GM12878 (cell line): ENCODE measurements around the gene PFKP. TPM values are rescaled to one million over a fixed set of nuclear protein-coding genes. Genes with fewer than 3 reads are reported as not detected.

Experiments used
- ATAC-seq: fragments of 200-7000 bp; cut with Tn5 transposase; 3 replicates; pipeline ENCODE4 v1.9.1; 2020; ENCODE audit warnings: mild to moderate bottlenecking, moderate library complexity
- BruUV-seq: library from RNA; stranded (reverse); fragments of 400-500 nt; replicated peaks from 2 replicates; lab custom pipeline; 2021; lab: Mats Ljungman, UMichigan
- CTCF ChIA-PET: fragments of 300-600 bp; sonication (Branson Sonifier 250); formaldehyde crosslinking; extraction: SDS; loops from one replicate; lab custom pipeline; 2021; ENCODE audit warnings: inconsistent platforms; lab: Yijun Ruan, JAX
- POLR2A ChIA-PET: fragments of 350-600 bp; formaldehyde crosslinking; extraction: SDS; loops from one replicate; lab custom pipeline; 2021; ENCODE audit warnings: inconsistent platforms; lab: Charles Lee
- RAD21 ChIA-PET: fragments of 300-600 bp; sonication (Branson Sonifier 250); formaldehyde crosslinking; loops from one replicate; lab custom pipeline; 2023; ENCODE audit warnings: antibody characterized with exemption; ENCODE audit not compliant: unreplicated experiment; lab: Charles Lee
- SMC1A ChIA-PET: fragments of 300-600 bp; sonication (Branson Sonifier 250); formaldehyde crosslinking; loops from one replicate; lab custom pipeline; 2023; ENCODE audit not compliant: unreplicated experiment, uncharacterized antibody; lab: Charles Lee
- DNase-seq: peaks from one replicate; pipeline ENCODE4 v3.0.0-alpha.2; 2011; ENCODE audit warnings: low read depth, low spot score
- FAIRE-seq: peaks from 3 replicates; lab custom pipeline; 2011; peaks lifted over from hg19 to GRCh38; lab: Jason Lieb, UNC
- H2AFZ ChIP-seq: 2 replicates; pipeline ENCODE4 v1.6.0; 2011; ENCODE audit warnings: low read depth, low read length, control low read depth; ENCODE audit not compliant: control insufficient read depth
- H3K27ac ChIP-seq: 2 replicates; pipeline ENCODE4 v1.5.1; 2011; ENCODE audit warnings: control low read depth; ENCODE audit not compliant: control insufficient read depth, insufficient read depth
- H3K27me3 ChIP-seq, 2 experiments: replicated peaks in 1 of 2; 2 replicates each; pipeline versions ENCODE4 v1.6.0 to v1.6.1; 2011; ENCODE audit warnings: low read length in 1 of 2; ENCODE audit not compliant: control insufficient read depth in 2 of 2, insufficient read depth in 2 of 2
- H3K36me3 ChIP-seq, 2 experiments: 2 replicates each; pipeline ENCODE4 v1.5.1; 2011; ENCODE audit warnings: low read length in 1 of 2; ENCODE audit not compliant: control insufficient read depth in 2 of 2, insufficient read depth in 2 of 2
- H3K4me1 ChIP-seq: 2 replicates; pipeline ENCODE4 v1.6.1; 2011; ENCODE audit warnings: mild to moderate bottlenecking, low read length, moderate library complexity, mixed read lengths; ENCODE audit not compliant: control insufficient read depth, insufficient read depth
- H3K4me2 ChIP-seq: 2 replicates; pipeline ENCODE4 v1.6.0; 2011; ENCODE audit warnings: control low read depth; ENCODE audit not compliant: control insufficient read depth, insufficient read depth
- H3K4me3 ChIP-seq: fragments of 200-600 bp; sonication (generic); 2 replicates; pipeline ENCODE4 v1.5.1; 2016
- H3K79me2 ChIP-seq: 2 replicates; pipeline ENCODE4 v1.6.0; 2011; ENCODE audit warnings: low read length; ENCODE audit not compliant: control insufficient read depth, insufficient read depth
- H3K9ac ChIP-seq: 2 replicates; pipeline ENCODE4 v1.8.0; 2011; ENCODE audit warnings: low read length, control low read depth, mixed read lengths; ENCODE audit not compliant: control insufficient read depth, insufficient read depth
- H3K9me3 ChIP-seq: replicated peaks from 3 replicates; pipeline ENCODE4 v1.5.1; 2011; ENCODE audit warnings: mild to moderate bottlenecking, low read length; ENCODE audit not compliant: control insufficient read depth, insufficient read depth
- H4K20me1 ChIP-seq: 2 replicates; pipeline ENCODE4 v1.6.0; 2011; ENCODE audit not compliant: control insufficient read depth, insufficient read depth
- CREM ChIP-seq: IDR thresholded peaks from 2 replicates; pipeline ENCODE4 v1.6.1; 2014; ENCODE audit warnings: antibody characterized with exemption, low read depth
- EGR1 ChIP-seq, 2 experiments: IDR thresholded peaks; 1 replicate in 1 of 2; 2 replicates in 1 of 2; pipeline ENCODE4 v1.6.1; 2011 to 2012; ENCODE audit warnings: low read depth in 2 of 2, low read length in 2 of 2, borderline replicate concordance in 1 of 2, mild to moderate bottlenecking in 1 of 2, moderate library complexity in 1 of 2
- HDAC2 ChIP-seq: fragments of 200-600 bp; sonication (generic); IDR thresholded peaks from 2 replicates; pipeline ENCODE4 v1.6.1; 2017
- HDGF ChIP-seq: fragments of 450-650 bp; IDR thresholded peaks from 2 replicates; pipeline ENCODE4 v1.6.1; 2016; ENCODE audit warnings: antibody characterized with exemption
- NFXL1 ChIP-seq: fragments of 450-650 bp; IDR thresholded peaks from 2 replicates; pipeline ENCODE4 v1.6.1; 2017; ENCODE audit warnings: antibody characterized with exemption, mild to moderate bottlenecking, borderline replicate concordance
- NFYB ChIP-seq: IDR thresholded peaks from 2 replicates; pipeline ENCODE4 v1.6.1; 2011; ENCODE audit warnings: low read depth, mild to moderate bottlenecking, low read length, improper control_type of control experiment, moderate library complexity; ENCODE audit not compliant: insufficient read depth
- POU2F2 ChIP-seq: IDR thresholded peaks from 3 replicates; pipeline ENCODE4 v1.6.1; 2011; ENCODE audit warnings: low read depth, mild to moderate bottlenecking, low read length, borderline replicate concordance
- SMAD5 ChIP-seq: IDR thresholded peaks from 2 replicates; pipeline ENCODE4 v1.6.1; 2016; ENCODE audit warnings: antibody characterized with exemption, low read depth
- SMC3 ChIP-seq: IDR thresholded peaks from 2 replicates; pipeline ENCODE4 v1.6.1; 2011; ENCODE audit warnings: low read length, improper control_type of control experiment, borderline replicate concordance
- SP1 ChIP-seq: IDR thresholded peaks from one replicate; pipeline ENCODE4 v1.6.1; 2011; ENCODE audit warnings: low read depth, low read length
- TARDBP ChIP-seq: IDR thresholded peaks from 2 replicates; pipeline ENCODE4 v1.6.1; 2016; ENCODE audit warnings: borderline replicate concordance
- ZNF217 ChIP-seq: fragments of 450-650 bp; IDR thresholded peaks from 2 replicates; pipeline ENCODE4 v1.6.1; 2017; ENCODE audit warnings: antibody characterized with exemption, mild to moderate bottlenecking
- WGBS: methylation state at CpG from one replicate; pipeline ENCODE4 v1.1.6; 2016; ENCODE audit warnings: low lambda C conversion rate; ENCODE audit not compliant: insufficient replicate concordance, insufficient coverage; ENCODE audit errors: missing lambda C conversion rate; 5-methylcytosine and 5-hydroxymethylcytosine counted together
- in situ Hi-C: fragments of 300-500 bp; cut with MboI; formaldehyde crosslinking; loops from 9 replicates; pipeline ENCODE4 v1.14.3; 2018; ENCODE audit warnings: mixed read lengths
- intact Hi-C: fragments of 100-400 bp; cut with micrococcal nuclease; formaldehyde crosslinking; loops from one replicate; pipeline ENCODE4 v1.14.2; 2022; ENCODE audit not compliant: unreplicated experiment
- polyA plus RNA-seq, 11 experiments: library from polyadenylated mRNA; depleted of rRNA in 4 of 11; unstranded in 6 of 11; stranded (reverse) in 5 of 11; fragments of >200 nt; fragmentation: Nextera tagmentation in 4 of 11; fragmentation: Illumina TruSeq in 1 of 11; extraction: Ambion mirVana in 4 of 11; extraction: Trizol in 1 of 11; gene quantifications; 1 replicate in 1 of 11; 2 replicates in 10 of 11; pipeline versions ENCODE4 v1.2.1 to v1.2.3, GENCODE V29; 2011 to 2016; ENCODE audit warnings: inconsistent platforms in 2 of 11, missing spikeins in 2 of 11, low read depth in 1 of 11
- total RNA-seq, 4 experiments: library from RNA; depleted of rRNA in 3 of 4; stranded (reverse); fragments of >200 nt in 3 of 4; fragmentation: Illumina TruSeq in 1 of 4; extraction: Trizol in 1 of 4; gene quantifications; 2 replicates each; pipeline versions ENCODE4 v1.2.1 to v1.2.3, GENCODE V29; 2013 to 2021
- TF ChIP-seq, protein P1 (sequence below): IDR thresholded peaks from 2 replicates; pipeline ENCODE4 v1.6.1; 2011; ENCODE audit warnings: borderline replicate concordance, low read depth, mild to moderate bottlenecking, moderate library complexity, low read length; ENCODE audit not compliant: insufficient read depth, poor library complexity, severe bottlenecking

The PFKP gene
- total and polyA plus RNA-seq, 10 of the 15 experiments (the other 5 are each of a cell fraction or from before 2014, with no cell fraction given) = 27.0 to 145 (median 95.7) TPM

DNA sequence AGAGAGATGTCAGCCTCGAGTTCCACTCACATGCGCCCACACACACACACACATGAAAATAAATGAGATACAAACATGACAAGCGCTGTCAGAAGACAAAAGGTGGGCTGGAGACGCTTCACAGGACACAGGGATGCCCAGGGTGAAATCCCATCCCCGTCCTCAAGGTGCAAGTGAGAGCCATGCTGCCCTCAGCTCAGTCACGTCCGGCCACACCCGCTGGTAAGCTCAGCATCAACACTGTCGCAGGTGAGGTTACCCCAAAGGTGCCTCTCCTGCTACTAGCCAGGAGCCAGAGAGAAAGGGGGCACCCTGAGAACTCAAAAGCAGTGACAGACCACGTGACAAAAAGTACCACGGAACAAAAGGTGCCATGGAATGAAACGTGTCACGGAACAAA, 83.0 kb downstream of the PFKP start:
- 84% methylated on average over 12 of the region's 13 CpGs for WGBS
- Histone ChIP-seq H2AFZ (no peak overlapping the region), H3K9me3 (no peaks in the 10 kb centered on the region), H3K79me2 (no peaks in the 10 kb centered on the region), H3K27me3 (no peaks in the 10 kb centered on the region), H3K4me2 (no peak overlapping the region), H3K9ac (no peak overlapping the region), H3K27ac (no peak overlapping the region), H3K4me3 (no peak overlapping the region), H3K36me3 (peaks cover 14 to 19% of the 10 kb centered on the region in 2 experiments), H4K20me1 (no peaks in the 10 kb centered on the region), H3K4me1 (no peaks in the 10 kb centered on the region)
- intact Hi-C loops = no loop called here
- BruUV-seq = no TSS peak
- in situ Hi-C loops = no loop called here
- ChIA-PET POLR2A (no interaction called here), SMC1A (no interaction called here), RAD21 (no interaction called here), CTCF (no interaction called here)
- TF ChIP-seq SMC3 = no peak
- no peak for TF ChIP-seq EGR1 (IDR thresholded peaks at IDR 0.05; ENCODE audit: borderline replicate concordance in 1 of 2, low read depth in 2 of 2, low read length in 2 of 2)
- no peak for TF ChIP-seq POU2F2
- TF ChIP-seq SP1 = no peak
- no peak for TF ChIP-seq CREM
- no peak for TF ChIP-seq NFXL1
- no peak for TF ChIP-seq NFYB
- TF ChIP-seq ZNF217 = no peak
- TF ChIP-seq TARDBP = no peak
- TF ChIP-seq, protein P1, sequence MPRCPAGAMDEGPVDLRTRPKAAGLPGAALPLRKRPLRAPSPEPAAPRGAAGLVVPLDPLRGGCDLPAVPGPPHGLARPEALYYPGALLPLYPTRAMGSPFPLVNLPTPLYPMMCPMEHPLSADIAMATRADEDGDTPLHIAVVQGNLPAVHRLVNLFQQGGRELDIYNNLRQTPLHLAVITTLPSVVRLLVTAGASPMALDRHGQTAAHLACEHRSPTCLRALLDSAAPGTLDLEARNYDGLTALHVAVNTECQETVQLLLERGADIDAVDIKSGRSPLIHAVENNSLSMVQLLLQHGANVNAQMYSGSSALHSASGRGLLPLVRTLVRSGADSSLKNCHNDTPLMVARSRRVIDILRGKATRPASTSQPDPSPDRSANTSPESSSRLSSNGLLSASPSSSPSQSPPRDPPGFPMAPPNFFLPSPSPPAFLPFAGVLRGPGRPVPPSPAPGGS = no peak
- TF ChIP-seq HDAC2 = no peak
- no peak for TF ChIP-seq HDGF
- no peak for TF ChIP-seq SMAD5
- ATAC-seq = no peak
- no peak for DNase-seq
- no peak for FAIRE-seq
